Fibroblast of lung (primary cell): ENCODE results near the gene RGS7.

ENCODE experiments used
- CTCF ChIP-seq, 2 donors: IDR thresholded peaks in 1 of 2; conservative IDR thresholded peaks in 1 of 2; 1 replicate in 1 of 2; 2 replicates in 1 of 2; pipeline ENCODE4 v1.5.1; 2011 to 2012; ENCODE audit warnings: low read length in 2 of 2, control low read depth in 1 of 2, inconsistent platforms in 1 of 2, low read depth in 1 of 2, mild to moderate bottlenecking in 1 of 2
- EZH2 ChIP-seq: IDR thresholded peaks from 2 replicates; pipeline ENCODE4 v1.5.1; 2012; ENCODE audit warnings: low read length, control low read depth, mild to moderate bottlenecking; ENCODE audit errors: missing control alignments

- no peak for TF ChIP-seq EZH2
- no peak for TF ChIP-seq CTCF (conservative IDR thresholded peaks at IDR 0.05 in 1 of 2, IDR thresholded peaks at IDR 0.05 in 1 of 2; ENCODE audit: low read depth in 1 of 2, low read length in 2 of 2)
Observed at GRCh38 chr1:241024834-241025233, 332.2 kb downstream of the RGS7 start.
